Caco-2 (cell line): ENCODE results near the gene ABHD5. TPM values are rescaled to one million over a fixed set of nuclear protein-coding genes. Genes with fewer than 3 reads are reported as not detected.

ENCODE experiments used
- BruUV-seq: library from RNA; stranded (reverse); fragments of 400-500 nt; replicated peaks from 2 replicates; lab custom pipeline; 2021; lab: Mats Ljungman, UMichigan
- CTCF ChIA-PET: fragments of 300-600 bp; sonication (Branson Sonifier 250); formaldehyde crosslinking; loops from one replicate; lab custom pipeline; 2022; ENCODE audit warnings: antibody characterized with exemption; lab: Charles Lee
- POLR2A ChIA-PET: fragments of 300-600 bp; sonication (Branson Sonifier 250); formaldehyde crosslinking; loops from one replicate; lab custom pipeline; 2022; ENCODE audit warnings: antibody characterized with exemption; lab: Charles Lee
- DNase-seq, 2 experiments: peaks; one replicate each; pipeline versions ENCODE4 v3.0.0 to v3.0.0-alpha.2; 2020 to 2022
- H3K27me3 ChIP-seq: replicated peaks from 2 replicates; pipeline ENCODE4 v1.6.0; 2011; ENCODE audit warnings: low read length; ENCODE audit not compliant: control insufficient read depth, insufficient read depth
- H3K36me3 ChIP-seq: 2 replicates; pipeline ENCODE4 v1.5.1; 2011; ENCODE audit warnings: low read length; ENCODE audit not compliant: control insufficient read depth, insufficient read depth
- H3K4me1 ChIP-seq: fragments of 250-450 bp; sonication (Bioruptor Pico); 2 replicates; pipeline ENCODE4 v1.5.1; 2020; ENCODE audit warnings: mild to moderate bottlenecking
- H3K4me3 ChIP-seq: 2 replicates; pipeline ENCODE4 v1.5.1; 2011; ENCODE audit warnings: low read depth, mild to moderate bottlenecking, control low read depth, low read length
- H3K9me3 ChIP-seq: fragments of 250-450 bp; sonication (Bioruptor Pico); 2 replicates; pipeline ENCODE4 v1.5.1; 2020; ENCODE audit warnings: mild to moderate bottlenecking, moderate library complexity
- H3K27ac Mint-ChIP-seq: one replicate; pipeline ENCODE4 v1.8.0; 2022; ENCODE audit warnings: mixed read lengths; ENCODE audit not compliant: unreplicated experiment
- H3K27me3 Mint-ChIP-seq: one replicate; pipeline ENCODE4 v1.8.0; 2022; ENCODE audit warnings: mixed read lengths; ENCODE audit not compliant: insufficient read depth, unreplicated experiment
- H3K36me3 Mint-ChIP-seq: one replicate; pipeline ENCODE4 v1.8.0; 2022; ENCODE audit warnings: mild to moderate bottlenecking, mixed read lengths; ENCODE audit not compliant: insufficient read depth, unreplicated experiment
- H3K4me1 Mint-ChIP-seq: one replicate; pipeline ENCODE4 v1.8.0; 2022; ENCODE audit warnings: low read depth, mixed read lengths; ENCODE audit not compliant: unreplicated experiment
- H3K4me3 Mint-ChIP-seq: one replicate; pipeline ENCODE4 v1.8.0; 2022; ENCODE audit warnings: mild to moderate bottlenecking, moderate library complexity, mixed read lengths; ENCODE audit not compliant: unreplicated experiment
- H3K9me3 Mint-ChIP-seq: one replicate; pipeline ENCODE4 v1.8.0; 2022; ENCODE audit warnings: mixed read lengths; ENCODE audit not compliant: unreplicated experiment
- CTCF ChIP-seq, 2 experiments: fragments of 200-600 bp in 1 of 2; IDR thresholded peaks; 1 replicate in 1 of 2; 2 replicates in 1 of 2; pipeline versions ENCODE4 v1.5.1 to v1.8.0; 2011 to 2022; ENCODE audit warnings: antibody characterized with exemption in 1 of 2, control low read depth in 1 of 2, inconsistent platforms in 1 of 2, low read depth in 1 of 2, low read length in 1 of 2, mild to moderate bottlenecking in 1 of 2, moderate library complexity in 1 of 2; ENCODE audit not compliant: insufficient read depth in 1 of 2, severe bottlenecking in 1 of 2, unreplicated experiment in 1 of 2
- intact Hi-C: fragments of 100-400 bp; cut with micrococcal nuclease; formaldehyde crosslinking; loops from one replicate; pipeline ENCODE4 v1.10.0; 2022; ENCODE audit not compliant: unreplicated experiment
- total RNA-seq: library from RNA; stranded (reverse); gene quantifications from 2 replicates; pipeline ENCODE4 v1.2.3, GENCODE V29; 2022

ABHD5 gene
- total RNA-seq, 1 experiment from 2014 or later: 12.3 TPM

GRCh38 chr3:43728476-43728875, 37.7 kb downstream of the ABHD5 start:
- no peak for TF ChIP-seq CTCF (IDR thresholded peaks at IDR 0.05; ENCODE audit: insufficient read depth in 1 of 2, low read depth in 1 of 2, low read length in 1 of 2, severe bottlenecking in 1 of 2, unreplicated experiment in 1 of 2)
- POLR2A ChIA-PET: no interaction called here
- no TSS peak for BruUV-seq
- Histone ChIP-seq H3K27me3 (no peaks in the 10 kb centered on the region), H3K36me3 (no peaks in the 10 kb centered on the region), H3K4me1 (no peaks in the 10 kb centered on the region), H3K4me3 (no peak overlapping the region), H3K9me3 (no peaks in the 10 kb centered on the region)
- Mint-ChIP-seq H3K36me3 (no peaks in the 10 kb centered on the region), H3K9me3 (no peaks in the 10 kb centered on the region), H3K27me3 (no peaks in the 10 kb centered on the region), H3K27ac (no peak overlapping the region), H3K4me1 (no peaks in the 10 kb centered on the region), H3K4me3 (no peak overlapping the region)
- intact Hi-C loops: no loop called here
- DNase-seq: no peak
- CTCF ChIA-PET: no interaction called here

GRCh38 chr3:43728947-43729346, 38.2 kb downstream of the ABHD5 start:
- no peak for DNase-seq
- TF ChIP-seq CTCF (IDR thresholded peaks at IDR 0.05; ENCODE audit: insufficient read depth in 1 of 2, low read depth in 1 of 2, low read length in 1 of 2, severe bottlenecking in 1 of 2, unreplicated experiment in 1 of 2): no peak
- Mint-ChIP-seq H3K27ac (no peak overlapping the region), H3K4me3 (no peak overlapping the region), H3K4me1 (no peaks in the 10 kb centered on the region), H3K27me3 (no peaks in the 10 kb centered on the region), H3K36me3 (no peaks in the 10 kb centered on the region), H3K9me3 (no peaks in the 10 kb centered on the region)
- Histone ChIP-seq H3K4me1 (no peaks in the 10 kb centered on the region), H3K27me3 (no peaks in the 10 kb centered on the region), H3K36me3 (no peaks in the 10 kb centered on the region), H3K9me3 (no peaks in the 10 kb centered on the region), H3K4me3 (no peak overlapping the region)
- intact Hi-C loops: no loop called here
- no TSS peak for BruUV-seq
- ChIA-PET CTCF (no interaction called here), POLR2A (no interaction called here)

GRCh38 chr3:43729707-43730414, 39.1 kb downstream of the ABHD5 start:
- Histone ChIP-seq H3K4me1 (no peaks in the 10 kb centered on the region), H3K9me3 (no peaks in the 10 kb centered on the region), H3K36me3 (no peaks in the 10 kb centered on the region), H3K27me3 (no peaks in the 10 kb centered on the region), H3K4me3 (no peak overlapping the region)
- Mint-ChIP-seq H3K4me3 (no peak overlapping the region), H3K4me1 (no peaks in the 10 kb centered on the region), H3K27me3 (no peaks in the 10 kb centered on the region), H3K9me3 (no peaks in the 10 kb centered on the region), H3K36me3 (no peaks in the 10 kb centered on the region), H3K27ac (no peak overlapping the region)
- POLR2A ChIA-PET: no interaction called here
- no TSS peak for BruUV-seq
- TF ChIP-seq CTCF (IDR thresholded peaks at IDR 0.05; ENCODE audit: insufficient read depth in 1 of 2, low read depth in 1 of 2, low read length in 1 of 2, severe bottlenecking in 1 of 2, unreplicated experiment in 1 of 2): no peak
- intact Hi-C loops: no loop called here
- DNase-seq: no peak
- CTCF ChIA-PET: no interaction called here
